ENCODE measurements around the gene ZNF37A. TPM values are rescaled to one million over a fixed set of nuclear protein-coding genes. Genes with fewer than 3 reads are reported as not detected.
"Not testable (repeated sequence)": the region's sequence is repeated elsewhere in the genome, so short reads cannot be mapped to it uniquely, and the experiment has no call there.

ZNF37A gene
- total and polyA plus RNA-seq, 7 donors, result 2.1 to 37.1 (median 19.3) TPM

DNA sequence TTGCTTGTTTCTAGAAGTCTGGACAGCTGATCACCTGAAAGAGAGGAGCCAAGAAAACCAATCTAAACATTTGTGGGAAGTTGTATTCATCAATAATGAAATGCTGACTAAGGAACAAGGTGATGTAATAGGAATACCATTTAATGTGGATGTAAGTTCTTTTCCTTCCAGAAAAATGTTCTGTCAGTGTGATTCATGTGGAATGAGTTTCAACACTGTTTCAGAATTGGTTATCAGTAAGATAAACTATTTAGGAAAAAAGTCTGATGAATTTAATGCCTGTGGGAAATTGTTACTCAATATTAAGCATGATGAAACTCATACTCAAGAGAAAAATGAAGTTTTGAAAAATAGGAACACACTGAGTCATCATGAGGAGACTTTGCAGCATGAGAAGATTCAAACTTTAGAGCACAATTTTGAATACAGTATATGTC lies 39.8 kb upstream of the ZNF37A start:
- H3K36me3 ChIP-seq, result peaks cover 22 to 80% (median 35%) of the 10 kb centered on the region in 4 donors
- TF ChIP-seq POLR2A (IDR thresholded peaks at IDR 0.05), result no peak
- TF ChIP-seq POLR2AphosphoS5 (IDR thresholded peaks at IDR 0.05), result no peak
- TF ChIP-seq, protein P1, sequence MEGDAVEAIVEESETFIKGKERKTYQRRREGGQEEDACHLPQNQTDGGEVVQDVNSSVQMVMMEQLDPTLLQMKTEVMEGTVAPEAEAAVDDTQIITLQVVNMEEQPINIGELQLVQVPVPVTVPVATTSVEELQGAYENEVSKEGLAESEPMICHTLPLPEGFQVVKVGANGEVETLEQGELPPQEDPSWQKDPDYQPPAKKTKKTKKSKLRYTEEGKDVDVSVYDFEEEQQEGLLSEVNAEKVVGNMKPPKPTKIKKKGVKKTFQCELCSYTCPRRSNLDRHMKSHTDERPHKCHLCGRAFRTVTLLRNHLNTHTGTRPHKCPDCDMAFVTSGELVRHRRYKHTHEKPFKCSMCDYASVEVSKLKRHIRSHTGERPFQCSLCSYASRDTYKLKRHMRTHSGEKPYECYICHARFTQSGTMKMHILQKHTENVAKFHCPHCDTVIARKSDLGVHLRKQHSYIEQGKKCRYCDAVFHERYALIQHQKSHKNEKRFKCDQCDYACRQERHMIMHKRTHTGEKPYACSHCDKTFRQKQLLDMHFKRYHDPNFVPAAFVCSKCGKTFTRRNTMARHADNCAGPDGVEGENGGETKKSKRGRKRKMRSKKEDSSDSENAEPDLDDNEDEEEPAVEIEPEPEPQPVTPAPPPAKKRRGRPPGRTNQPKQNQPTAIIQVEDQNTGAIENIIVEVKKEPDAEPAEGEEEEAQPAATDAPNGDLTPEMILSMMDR (IDR thresholded peaks at IDR 0.05), result no peak
- TF ChIP-seq EP300 (IDR thresholded peaks at IDR 0.05), result no peak
- H3K27me3 ChIP-seq, result no peaks in the 10 kb centered on the region
- intact Hi-C loops (cut with DNase I), result no loop called here
- no peak for DNase-seq
- H3K4me3 ChIP-seq, result no peak overlapping the region
- peaks cover 0 to 31% (median 25%) of the 10 kb centered on the region in 4 donors for H3K9me3 ChIP-seq
- no peaks in the 10 kb centered on the region for H3K4me1 ChIP-seq
- H3K27ac ChIP-seq, result no peak overlapping the region

DNA sequence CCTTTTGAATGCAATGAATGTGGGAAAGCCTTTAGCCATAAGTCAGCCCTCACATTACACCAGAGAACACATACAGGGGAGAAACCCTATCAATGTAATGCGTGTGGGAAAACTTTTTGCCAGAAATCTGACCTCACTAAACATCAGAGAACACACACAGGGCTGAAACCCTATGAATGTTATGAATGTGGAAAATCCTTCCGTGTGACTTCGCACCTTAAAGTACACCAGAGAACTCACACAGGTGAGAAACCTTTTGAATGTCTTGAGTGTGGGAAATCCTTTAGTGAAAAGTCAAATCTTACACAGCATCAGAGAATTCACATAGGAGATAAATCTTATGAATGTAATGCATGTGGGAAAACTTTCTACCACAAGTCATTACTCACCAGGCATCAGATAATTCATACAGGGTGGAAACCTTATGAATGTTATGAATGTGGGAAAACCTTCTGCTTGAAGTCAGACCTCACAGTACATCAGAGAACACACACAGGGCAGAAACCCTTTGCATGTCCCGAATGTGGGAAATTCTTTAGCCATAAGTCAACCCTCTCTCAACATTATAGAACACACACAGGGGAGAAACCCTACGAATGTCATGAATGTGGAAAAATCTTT lies 38.8 kb upstream of the ZNF37A start:
- Histone ChIP-seq H3K36me3 (peaks cover 22 to 82% (median 37%) of the 10 kb centered on the region in 4 donors), H3K9me3 (peaks cover 0 to 29% (median 25%) of the 10 kb centered on the region in 4 donors)
- WGBS, 2 donors, result 97 to 99% methylated on average over 5 of the region's 5 CpGs
- DNase-seq; intact Hi-C loops (cut with DNase I); H3K27ac ChIP-seq; H3K27me3 ChIP-seq; H3K4me1 ChIP-seq; H3K4me3 ChIP-seq: not testable (repeated sequence)

DNA sequence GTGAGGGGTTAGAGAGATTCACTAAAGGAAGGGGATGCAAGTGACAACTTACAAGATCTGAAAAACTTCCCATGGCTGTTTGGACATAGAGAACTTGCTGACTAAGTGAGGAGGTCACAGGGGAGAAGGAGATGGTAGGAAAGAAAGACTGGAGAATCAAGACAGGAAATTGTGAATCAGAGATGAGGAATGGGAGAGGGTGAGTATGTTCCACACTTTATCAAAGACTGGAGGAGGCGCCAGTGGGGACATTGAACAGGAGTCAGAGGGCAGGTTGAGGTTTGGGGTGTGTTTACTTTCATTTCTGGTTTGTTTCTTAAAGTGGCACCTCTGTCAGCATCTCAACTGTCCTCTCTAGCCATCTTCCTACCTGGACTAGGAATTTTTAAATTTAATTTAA lies 24.5 kb upstream of the ZNF37A start:
- H3K9me3 ChIP-seq; H3K4me3 ChIP-seq; H3K27ac ChIP-seq; H3K4me1 ChIP-seq; intact Hi-C loops (cut with DNase I); H3K36me3 ChIP-seq; DNase-seq: not testable (repeated sequence)
- 18 to 76% methylated on average over 1 of the region's 1 CpG for WGBS, 2 donors
- peaks cover 0 to 14% (median 0%) of the 10 kb centered on the region in 3 donors for H3K27me3 ChIP-seq

DNA sequence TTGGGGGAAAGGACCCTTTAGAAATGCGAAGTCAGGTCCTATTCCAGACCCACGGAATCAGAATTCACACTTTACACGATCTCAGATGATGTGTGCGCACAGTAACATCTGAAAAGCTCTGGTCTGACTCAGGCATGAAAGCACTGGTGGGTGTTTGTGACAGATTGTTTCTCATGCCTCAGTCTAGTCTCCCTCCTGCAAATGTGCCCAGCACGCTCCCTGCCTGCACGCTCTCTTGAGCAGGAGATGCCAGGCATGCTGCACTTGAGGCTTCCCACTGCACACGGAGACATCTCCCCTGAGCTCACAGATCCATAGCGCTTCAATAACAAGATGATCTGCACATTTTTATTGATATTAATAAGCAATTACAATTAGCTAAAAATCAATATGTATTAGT lies 23.6 kb upstream of the ZNF37A start:
- Histone ChIP-seq H3K4me3 (no peak overlapping the region), H3K27ac (no peak overlapping the region), H3K36me3 (no peaks in the 10 kb centered on the region), H3K4me1 (no peaks in the 10 kb centered on the region), H3K9me3 (peaks cover 0 to 3% (median 0%) of the 10 kb centered on the region in 4 donors), H3K27me3 (peaks cover 0 to 14% (median 0%) of the 10 kb centered on the region in 3 donors)
- 88 to 95% methylated on average over 8 of the region's 8 CpGs for WGBS, 2 donors
- no peak for DNase-seq
- intact Hi-C loops (cut with DNase I), result no loop called here
- no peak for TF ChIP-seq EP300 (IDR thresholded peaks at IDR 0.05)
- no peak for TF ChIP-seq POLR2AphosphoS5 (IDR thresholded peaks at IDR 0.05)
- no peak for TF ChIP-seq POLR2A (IDR thresholded peaks at IDR 0.05)
- TF ChIP-seq, protein P1 (IDR thresholded peaks at IDR 0.05), result no peak

DNA sequence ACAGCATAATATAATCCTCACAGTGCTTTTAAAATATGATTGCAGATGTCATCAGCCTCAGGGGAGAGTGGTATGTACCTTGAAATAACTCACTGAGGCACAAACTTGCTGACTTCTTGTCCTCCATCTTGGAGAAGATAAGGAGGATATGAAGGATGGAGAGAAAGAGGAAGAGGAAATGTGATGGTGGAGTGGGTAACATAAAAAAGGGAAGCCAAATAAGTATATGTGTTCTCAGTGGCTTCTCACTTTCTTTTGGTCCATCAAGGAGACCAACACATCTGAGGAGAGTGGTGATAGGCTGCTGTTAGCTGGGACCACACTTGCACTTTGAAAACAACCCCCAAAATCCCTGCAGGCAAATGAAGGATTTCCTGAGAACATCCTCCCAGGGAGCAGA lies 21.6 kb upstream of the ZNF37A start:
- Histone ChIP-seq H3K4me3 (no peak overlapping the region), H3K4me1 (no peaks in the 10 kb centered on the region), H3K27ac (no peak overlapping the region), H3K27me3 (peaks cover 0 to 14% (median 0%) of the 10 kb centered on the region in 3 donors), H3K9me3 (peaks cover 0 to 7% (median 0%) of the 10 kb centered on the region in 4 donors), H3K36me3 (no peaks in the 10 kb centered on the region)
- TF ChIP-seq, protein P1 (IDR thresholded peaks at IDR 0.05), result no peak
- TF ChIP-seq EP300 (IDR thresholded peaks at IDR 0.05) (no peak), POLR2AphosphoS5 (IDR thresholded peaks at IDR 0.05) (no peak), POLR2A (IDR thresholded peaks at IDR 0.05) (no peak)
- no peak for DNase-seq
- intact Hi-C loops (cut with DNase I), result no loop called here

DNA sequence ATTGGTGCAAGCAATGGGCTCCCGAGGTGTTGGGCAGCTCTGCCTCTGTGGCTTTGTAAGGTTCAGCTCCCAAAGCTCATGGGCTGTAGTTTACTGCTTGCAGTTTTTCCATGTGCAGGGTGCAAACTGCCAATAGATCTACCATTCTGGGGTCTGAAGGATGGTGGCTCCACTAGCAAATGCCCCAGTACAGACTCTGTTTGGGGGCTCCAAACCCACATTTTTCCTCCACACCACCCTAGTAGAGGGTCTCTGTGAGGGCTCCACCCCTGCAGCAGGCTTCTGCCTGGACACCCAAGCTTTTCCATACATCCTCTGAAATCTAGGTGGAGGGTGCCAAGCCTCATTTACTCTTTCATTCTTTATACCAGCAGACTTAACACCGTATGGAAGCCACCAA lies 17.4 kb upstream of the ZNF37A start:
- intact Hi-C loops (cut with DNase I), result no loop called here
- Histone ChIP-seq H3K27me3 (peaks cover 0 to 3% (median 0%) of the 10 kb centered on the region in 3 donors), H3K27ac (no peak overlapping the region), H3K4me1 (no peaks in the 10 kb centered on the region), H3K36me3 (no peaks in the 10 kb centered on the region), H3K4me3 (no peak overlapping the region), H3K9me3 (peaks cover 0 to 7% (median 0%) of the 10 kb centered on the region in 4 donors)
- DNase-seq, result no peak
- TF ChIP-seq POLR2A (IDR thresholded peaks at IDR 0.05) (no peak), EP300 (IDR thresholded peaks at IDR 0.05) (no peak), POLR2AphosphoS5 (IDR thresholded peaks at IDR 0.05) (no peak)
- TF ChIP-seq, protein P1 (IDR thresholded peaks at IDR 0.05), result no peak
- WGBS, 2 donors, result 80 to 84% methylated on average over 2 of the region's 2 CpGs

DNA sequence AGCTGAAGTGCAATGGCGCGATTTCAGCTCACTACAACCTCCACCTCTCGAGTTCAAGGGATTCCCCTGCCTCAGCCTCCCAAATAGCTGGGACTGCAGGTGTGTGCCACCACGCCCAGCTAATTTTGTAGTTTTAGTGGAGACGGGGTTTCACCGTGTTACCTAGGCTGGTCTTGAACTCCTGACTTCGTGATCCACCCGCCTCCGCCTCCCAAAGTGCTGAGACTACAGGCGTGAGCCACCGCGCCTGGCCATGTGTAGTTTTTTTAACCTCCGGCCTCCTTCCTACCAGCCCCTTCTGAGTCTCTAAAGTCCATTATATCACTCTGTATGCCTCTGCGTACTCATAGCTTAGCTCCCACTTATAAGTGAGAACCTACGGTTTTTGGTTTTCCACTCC lies 819 bp upstream of the ZNF37A start:
- Histone ChIP-seq H3K36me3 (peaks cover 10 to 29% (median 19%) of the 10 kb centered on the region in 4 donors), H3K27ac (peak overlapping the region; percentile 88 to 92 (median 90)), H3K4me3 (peak overlapping the region in 3 of 4 donors; percentile 75 to 86 (median 78)), H3K4me1 (peaks cover 0 to 20% (median 11%) of the 10 kb centered on the region in 4 donors)
- not testable (repeated sequence) for DNase-seq, H3K27me3 ChIP-seq, H3K9me3 ChIP-seq
- intact Hi-C loops (cut with DNase I), result loop anchor here (5.0 to 10.0 kb wide), 2 partner anchors 236 to 311 kb away; partner anchors contain the start of gene ZNF248
- 90 to 95% methylated on average over 15 of the region's 15 CpGs for WGBS, 2 donors

Data from sigmoid colon (tissue), 7 donors.